ENCODE measurements around the gene UST.

The UST gene

DNA sequence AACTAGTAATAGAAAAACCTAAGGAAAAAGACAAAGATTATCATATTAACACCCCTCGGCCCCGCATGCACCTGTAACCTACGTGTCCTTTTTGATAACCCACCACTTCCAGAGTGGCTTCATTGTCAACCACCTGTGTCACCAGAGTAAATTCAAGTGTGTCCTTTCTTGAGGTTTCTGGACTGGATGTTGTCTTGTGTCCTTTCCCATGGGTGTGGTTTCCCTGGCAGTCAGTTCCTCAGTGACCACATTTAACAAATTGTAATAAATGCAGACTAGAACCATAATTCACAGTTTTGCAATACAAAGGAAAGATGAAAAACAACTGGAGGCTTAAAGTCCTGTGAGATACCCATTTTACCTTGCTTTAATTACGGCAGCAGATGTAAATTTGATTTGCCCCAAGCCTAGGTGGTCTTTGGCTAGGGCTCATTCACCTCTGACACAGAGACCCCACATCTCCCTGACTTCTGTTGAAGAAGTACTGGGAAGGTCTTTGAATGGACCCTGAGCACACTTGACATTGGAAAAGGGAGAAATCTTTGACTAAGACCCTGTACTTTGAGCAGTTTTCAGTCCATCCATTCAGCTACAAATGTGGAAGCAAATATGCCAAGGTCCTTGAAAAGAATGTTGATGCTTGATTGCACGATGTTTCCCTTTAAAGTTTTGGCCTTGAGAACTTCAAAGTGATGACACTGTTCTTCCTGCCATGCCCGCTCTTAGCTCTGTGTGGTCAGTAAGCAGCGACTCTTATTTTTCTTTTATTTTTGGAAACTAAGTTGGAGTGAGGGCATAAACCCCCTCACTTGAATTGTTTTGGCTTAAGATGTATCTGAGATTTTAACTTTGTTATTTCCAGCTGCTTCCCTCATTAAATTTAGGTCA is 232.4 kb downstream of the UST start:
- no peak overlapping the region for H3K27ac ChIP-seq (ENCODE audit: low read length)
- no peak for DNase-seq (ENCODE audit: low read depth, low spot score)
- no CpG with 5 or more reads among the region's 7 CpGs for WGBS (ENCODE audit: insufficient coverage, insufficient read length)
- no peaks in the 10 kb centered on the region for H3K27me3 ChIP-seq (ENCODE audit: control insufficient read depth, insufficient read depth, low read length)
- no peaks in the 10 kb centered on the region; the same call in 1 of the 2 replicates for H3K36me3 ChIP-seq (ENCODE audit: control insufficient read depth, insufficient read depth, low read length)
- peaks cover 2% of the 10 kb centered on the region; the same call in 1 of the 2 replicates for H3K4me1 ChIP-seq (ENCODE audit: control insufficient read depth, insufficient read depth, low read length)
- no peaks in the 10 kb centered on the region for H3K9me3 ChIP-seq (ENCODE audit: control insufficient read depth, insufficient read depth, low read length)
- H3K4me3 ChIP-seq (ENCODE audit: low read length): no peak overlapping the region

DNA sequence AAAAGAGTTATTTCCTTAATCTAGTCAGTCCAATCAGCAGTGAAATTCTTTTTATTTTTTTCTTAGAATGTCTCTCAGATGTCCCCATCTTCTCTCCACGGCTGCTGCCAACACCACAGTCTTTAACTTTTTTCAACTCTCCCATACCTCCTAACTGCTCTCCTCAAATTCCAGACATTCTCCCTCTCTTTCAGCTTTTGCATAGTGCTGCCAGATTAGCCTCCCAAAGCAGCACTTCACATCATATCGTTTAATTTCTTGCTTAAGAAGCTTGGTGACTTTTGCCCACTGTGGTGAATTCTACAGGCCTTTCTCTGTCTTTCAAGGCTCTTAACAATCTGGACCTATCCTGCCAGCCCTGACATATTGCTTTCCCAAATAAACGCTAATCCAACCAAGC is 233.4 kb downstream of the UST start:
- WGBS (ENCODE audit: insufficient coverage, insufficient read length): no CpG with 5 or more reads among the region's 3 CpGs
- Histone ChIP-seq H3K36me3 (ENCODE audit: control insufficient read depth, insufficient read depth, low read length) (no peaks in the 10 kb centered on the region; the same call in 1 of the 2 replicates), H3K27me3 (ENCODE audit: control insufficient read depth, insufficient read depth, low read length) (no peaks in the 10 kb centered on the region), H3K4me3 (ENCODE audit: low read length) (no peak overlapping the region), H3K4me1 (ENCODE audit: control insufficient read depth, insufficient read depth, low read length) (peaks cover 2% of the 10 kb centered on the region; the same call in 1 of the 2 replicates), H3K27ac (ENCODE audit: low read length) (no peak overlapping the region), H3K9me3 (ENCODE audit: control insufficient read depth, insufficient read depth, low read length) (no peaks in the 10 kb centered on the region)
- no peak for DNase-seq (ENCODE audit: low read depth, low spot score)

DNA sequence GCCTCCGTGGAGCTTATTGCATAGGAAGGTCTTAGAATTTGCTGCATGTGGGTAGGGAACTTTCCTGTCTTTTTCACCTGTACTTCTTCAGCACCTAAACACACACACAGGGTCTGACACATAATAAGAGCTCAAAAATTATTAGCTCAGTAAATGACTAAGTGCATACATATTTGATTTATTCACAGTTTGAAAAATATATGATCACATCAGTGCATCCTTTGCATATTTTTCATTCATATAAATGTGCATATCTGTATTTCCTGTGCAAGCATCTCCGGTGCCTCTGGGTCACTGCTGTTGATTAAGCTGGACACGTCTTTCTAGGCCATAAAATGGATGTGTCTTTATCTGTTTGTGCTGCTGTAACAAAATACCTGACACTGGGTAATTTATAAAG is 234.7 kb downstream of the UST start:
- DNase-seq (ENCODE audit: low read depth, low spot score): no peak
- H3K4me1 ChIP-seq (ENCODE audit: control insufficient read depth, insufficient read depth, low read length): peaks cover 3% of the 10 kb centered on the region; the same call in 1 of the 2 replicates
- no peaks in the 10 kb centered on the region for H3K27me3 ChIP-seq (ENCODE audit: control insufficient read depth, insufficient read depth, low read length)
- no CpG with 5 or more reads among the region's 3 CpGs for WGBS (ENCODE audit: insufficient coverage, insufficient read length)
- no peak overlapping the region for H3K27ac ChIP-seq (ENCODE audit: low read length)
- no peaks in the 10 kb centered on the region for H3K9me3 ChIP-seq (ENCODE audit: control insufficient read depth, insufficient read depth, low read length)
- no peak overlapping the region for H3K4me3 ChIP-seq (ENCODE audit: low read length)
- H3K36me3 ChIP-seq (ENCODE audit: control insufficient read depth, insufficient read depth, low read length): no peaks in the 10 kb centered on the region; the same call in 1 of the 2 replicates

DNA sequence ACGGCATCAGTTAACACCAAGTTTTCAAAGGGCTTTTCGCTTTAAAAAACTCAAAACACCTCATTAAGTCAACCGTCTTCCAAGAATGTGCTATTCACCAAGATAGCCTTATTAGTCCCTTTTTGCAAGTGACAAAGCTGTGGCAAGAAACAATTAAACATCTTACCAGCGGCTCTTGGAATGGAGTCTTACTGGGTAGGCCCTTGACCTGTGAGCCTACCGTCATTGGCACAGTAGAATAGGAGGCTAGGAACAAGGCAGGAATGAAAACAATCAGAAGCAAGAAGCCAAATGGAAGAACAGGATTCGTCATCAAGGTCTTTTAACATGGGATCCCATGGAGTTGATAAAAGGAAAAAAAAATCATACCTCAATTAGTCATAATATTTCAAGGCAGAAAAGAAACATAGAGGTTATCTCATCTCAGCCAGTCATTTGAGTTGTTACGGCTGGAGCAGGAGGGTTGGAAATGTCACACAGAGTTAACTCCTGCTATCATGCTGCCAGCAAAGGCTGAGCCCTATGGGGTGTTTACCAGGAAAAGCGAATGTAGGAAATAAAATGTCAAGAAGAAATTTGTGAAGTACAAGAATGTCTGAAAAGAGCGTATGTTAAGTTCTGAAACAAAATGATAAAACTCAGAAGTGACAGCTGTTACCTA is 236.4 kb downstream of the UST start:
- DNase-seq (ENCODE audit: low read depth, low spot score): no peak
- Histone ChIP-seq H3K4me3 (ENCODE audit: low read length) (no peak overlapping the region), H3K9me3 (ENCODE audit: control insufficient read depth, insufficient read depth, low read length) (no peaks in the 10 kb centered on the region), H3K27me3 (ENCODE audit: control insufficient read depth, insufficient read depth, low read length) (no peaks in the 10 kb centered on the region), H3K27ac (ENCODE audit: low read length) (no peak overlapping the region), H3K36me3 (ENCODE audit: control insufficient read depth, insufficient read depth, low read length) (no peaks in the 10 kb centered on the region; the same call in 1 of the 2 replicates), H3K4me1 (ENCODE audit: control insufficient read depth, insufficient read depth, low read length) (peaks cover 4% of the 10 kb centered on the region; the same call in 1 of the 2 replicates)
- no CpG with 5 or more reads among the region's 9 CpGs for WGBS (ENCODE audit: insufficient coverage, insufficient read length)

DNA sequence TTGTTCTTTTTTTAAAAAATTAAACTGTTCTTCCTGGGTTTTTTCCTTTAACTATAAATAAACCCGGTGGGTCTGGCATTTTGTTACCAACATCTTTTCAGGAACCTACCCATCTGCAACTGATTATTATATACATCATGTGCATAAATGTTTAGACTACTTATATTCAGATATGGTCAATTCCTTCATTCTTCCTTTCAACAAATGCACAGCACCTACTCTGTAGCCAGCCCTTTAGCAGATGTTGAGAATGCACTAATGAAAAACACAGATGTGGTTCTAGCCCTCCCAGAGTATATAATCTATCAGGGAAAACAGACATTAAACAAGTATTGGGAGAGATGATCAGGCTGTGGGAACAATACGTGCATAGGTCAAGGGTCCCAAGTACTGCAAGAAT is 237.1 kb downstream of the UST start:
- H3K4me3 ChIP-seq (ENCODE audit: low read length): no peak overlapping the region
- H3K36me3 ChIP-seq (ENCODE audit: control insufficient read depth, insufficient read depth, low read length): no peaks in the 10 kb centered on the region; the same call in 1 of the 2 replicates
- H3K27ac ChIP-seq (ENCODE audit: low read length): no peak overlapping the region
- no peaks in the 10 kb centered on the region for H3K27me3 ChIP-seq (ENCODE audit: control insufficient read depth, insufficient read depth, low read length)
- peaks cover 8% of the 10 kb centered on the region for H3K4me1 ChIP-seq (ENCODE audit: control insufficient read depth, insufficient read depth, low read length)
- no CpG with 5 or more reads among the region's 2 CpGs for WGBS (ENCODE audit: insufficient coverage, insufficient read length)
- DNase-seq (ENCODE audit: low read depth, low spot score): no peak
- no peaks in the 10 kb centered on the region for H3K9me3 ChIP-seq (ENCODE audit: control insufficient read depth, insufficient read depth, low read length)

DNA sequence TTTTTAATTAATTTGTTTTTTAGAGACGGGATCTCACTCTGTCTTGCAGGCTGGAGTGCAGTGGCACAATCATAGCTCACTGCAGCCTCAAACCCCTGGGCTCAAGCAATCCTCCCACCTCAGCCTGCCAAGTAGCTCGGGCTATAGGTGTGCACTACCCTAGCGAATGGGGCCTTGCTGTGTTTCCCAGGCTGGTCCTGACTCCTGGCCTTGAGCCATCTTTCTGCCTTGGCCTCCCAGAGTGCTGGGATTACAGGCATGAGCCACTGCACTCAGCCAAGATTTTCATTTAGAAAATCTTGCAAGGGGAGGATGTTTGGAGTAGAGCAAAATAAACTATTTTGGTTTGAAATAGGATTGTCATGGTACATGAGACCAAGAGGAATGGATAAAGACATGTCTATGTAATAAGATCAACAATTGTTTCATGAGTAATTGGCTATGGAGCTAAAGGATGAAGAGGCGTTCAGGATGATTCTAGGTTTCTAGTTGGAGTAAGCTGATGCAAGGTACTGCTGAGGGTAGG is 237.8 kb downstream of the UST start:
- Histone ChIP-seq H3K27ac (ENCODE audit: low read length) (no peak overlapping the region), H3K4me1 (ENCODE audit: control insufficient read depth, insufficient read depth, low read length) (peaks cover 8% of the 10 kb centered on the region), H3K4me3 (ENCODE audit: low read length) (no peak overlapping the region), H3K36me3 (ENCODE audit: control insufficient read depth, insufficient read depth, low read length) (no peaks in the 10 kb centered on the region; the same call in 1 of the 2 replicates), H3K9me3 (ENCODE audit: control insufficient read depth, insufficient read depth, low read length) (no peaks in the 10 kb centered on the region), H3K27me3 (ENCODE audit: control insufficient read depth, insufficient read depth, low read length) (no peaks in the 10 kb centered on the region)
- DNase-seq (ENCODE audit: low read depth, low spot score): no peak
- no CpG with 5 or more reads among the region's 4 CpGs for WGBS (ENCODE audit: insufficient coverage, insufficient read length)

DNA sequence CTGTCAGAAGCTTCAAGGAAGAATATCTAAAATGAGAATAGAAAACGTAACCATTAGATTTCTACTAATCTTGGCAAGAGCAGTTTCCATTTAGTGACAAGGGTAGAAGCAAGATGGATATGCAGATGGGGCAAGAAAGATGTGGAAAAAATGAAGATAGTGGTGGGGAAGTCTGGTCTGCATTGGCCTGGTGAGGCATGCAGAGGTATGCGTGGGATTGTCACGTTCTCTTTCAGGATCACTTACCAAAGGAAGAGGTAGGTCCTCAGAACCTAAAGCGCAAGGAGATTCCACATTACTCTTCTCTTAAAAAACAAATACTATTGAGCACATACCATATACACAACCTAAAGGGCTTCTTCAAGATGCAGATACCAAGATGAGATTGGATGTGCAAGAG is 238.7 kb downstream of the UST start:
- Histone ChIP-seq H3K27ac (ENCODE audit: low read length) (no peak overlapping the region), H3K27me3 (ENCODE audit: control insufficient read depth, insufficient read depth, low read length) (no peaks in the 10 kb centered on the region), H3K9me3 (ENCODE audit: control insufficient read depth, insufficient read depth, low read length) (no peaks in the 10 kb centered on the region), H3K4me3 (ENCODE audit: low read length) (no peak overlapping the region), H3K4me1 (ENCODE audit: control insufficient read depth, insufficient read depth, low read length) (peaks cover 7% of the 10 kb centered on the region), H3K36me3 (ENCODE audit: control insufficient read depth, insufficient read depth, low read length) (no peaks in the 10 kb centered on the region; the same call in 1 of the 2 replicates)
- no peak for DNase-seq (ENCODE audit: low read depth, low spot score)
- WGBS (ENCODE audit: insufficient coverage, insufficient read length): no CpG with 5 or more reads among the region's 4 CpGs

DNA sequence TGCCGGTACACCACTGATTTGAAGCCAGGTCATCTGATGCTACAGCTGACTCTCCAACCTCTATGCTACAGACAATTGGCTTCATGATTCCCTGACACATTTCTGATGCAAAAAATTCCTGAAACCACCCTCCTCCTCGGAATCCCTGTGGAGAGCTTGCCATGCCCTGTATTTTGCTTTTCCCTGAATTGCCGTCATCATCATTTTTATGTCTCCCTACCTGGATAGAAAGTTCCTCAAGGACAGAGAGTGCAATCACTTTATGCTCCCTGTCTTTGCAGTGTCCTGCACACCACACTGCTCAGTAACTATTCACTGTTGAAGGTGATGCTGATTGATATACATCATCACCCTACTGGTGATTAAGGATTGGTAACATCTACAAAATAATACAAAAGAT is 239.8 kb downstream of the UST start:
- no peaks in the 10 kb centered on the region for H3K27me3 ChIP-seq (ENCODE audit: control insufficient read depth, insufficient read depth, low read length)
- no peak overlapping the region for H3K4me3 ChIP-seq (ENCODE audit: low read length)
- H3K4me1 ChIP-seq (ENCODE audit: control insufficient read depth, insufficient read depth, low read length): peaks cover 7% of the 10 kb centered on the region
- no CpG with 5 or more reads among the region's 3 CpGs for WGBS (ENCODE audit: insufficient coverage, insufficient read length)
- H3K9me3 ChIP-seq (ENCODE audit: control insufficient read depth, insufficient read depth, low read length): no peaks in the 10 kb centered on the region
- H3K27ac ChIP-seq (ENCODE audit: low read length): no peak overlapping the region
- no peaks in the 10 kb centered on the region; the same call in 1 of the 2 replicates for H3K36me3 ChIP-seq (ENCODE audit: control insufficient read depth, insufficient read depth, low read length)
- no peak for DNase-seq (ENCODE audit: low read depth, low spot score)

DNA sequence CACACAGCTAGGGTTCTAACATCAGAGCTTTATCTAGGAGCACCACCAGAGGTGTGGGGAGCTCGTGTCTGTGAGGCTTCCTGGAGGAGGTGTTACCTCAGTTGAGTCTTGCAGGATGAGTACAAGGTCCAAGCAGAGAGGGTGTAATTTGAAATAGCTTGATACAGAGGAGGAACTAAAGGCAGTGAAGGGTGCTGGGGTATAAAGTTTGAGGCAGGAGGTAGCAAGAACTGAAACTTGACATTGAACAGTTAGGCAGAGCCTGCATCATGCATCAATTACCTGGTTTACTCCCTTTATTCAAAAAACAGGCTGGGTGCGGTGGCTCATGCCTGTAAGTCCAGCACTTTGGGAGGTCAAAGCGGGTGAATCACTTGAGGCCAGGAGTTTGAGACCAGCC is 241.2 kb downstream of the UST start:
- DNase-seq (ENCODE audit: low read depth, low spot score): no peak
- H3K4me1 ChIP-seq (ENCODE audit: control insufficient read depth, insufficient read depth, low read length): peaks cover 7% of the 10 kb centered on the region
- no peaks in the 10 kb centered on the region for H3K9me3 ChIP-seq (ENCODE audit: control insufficient read depth, insufficient read depth, low read length)
- no peak overlapping the region for H3K27ac ChIP-seq (ENCODE audit: low read length)
- WGBS (ENCODE audit: insufficient coverage, insufficient read length): no CpG with 5 or more reads among the region's 3 CpGs
- no peaks in the 10 kb centered on the region; the same call in 1 of the 2 replicates for H3K36me3 ChIP-seq (ENCODE audit: control insufficient read depth, insufficient read depth, low read length)
- H3K27me3 ChIP-seq (ENCODE audit: control insufficient read depth, insufficient read depth, low read length): no peaks in the 10 kb centered on the region
- no peak overlapping the region for H3K4me3 ChIP-seq (ENCODE audit: low read length)

DNA sequence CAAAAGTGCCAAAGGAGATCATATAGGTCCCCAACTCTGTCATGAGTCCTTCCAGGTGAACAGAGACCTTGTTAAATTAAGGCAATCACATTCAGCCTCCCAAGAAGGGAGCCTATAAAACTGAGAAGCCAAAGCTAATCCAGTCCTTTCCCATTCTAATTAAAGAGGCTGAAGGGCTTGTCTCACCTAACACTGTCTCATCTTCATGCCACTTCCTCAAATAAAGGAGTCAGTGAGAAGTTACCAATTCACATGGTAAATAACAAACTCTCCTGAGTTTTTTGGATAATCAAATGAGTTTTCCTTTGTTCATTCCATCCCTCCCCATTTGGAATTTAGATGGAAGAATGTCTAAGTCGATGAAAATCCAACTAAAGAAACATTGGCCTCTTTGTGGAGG is 242.8 kb downstream of the UST start:
- Histone ChIP-seq H3K27ac (ENCODE audit: low read length) (no peak overlapping the region), H3K9me3 (ENCODE audit: control insufficient read depth, insufficient read depth, low read length) (no peaks in the 10 kb centered on the region), H3K4me3 (ENCODE audit: low read length) (no peak overlapping the region), H3K27me3 (ENCODE audit: control insufficient read depth, insufficient read depth, low read length) (no peaks in the 10 kb centered on the region), H3K36me3 (ENCODE audit: control insufficient read depth, insufficient read depth, low read length) (no peaks in the 10 kb centered on the region; the same call in 1 of the 2 replicates), H3K4me1 (ENCODE audit: control insufficient read depth, insufficient read depth, low read length) (peaks cover 7% of the 10 kb centered on the region)
- no CpG with 5 or more reads among the region's 1 CpG for WGBS (ENCODE audit: insufficient coverage, insufficient read length)
- no peak for DNase-seq (ENCODE audit: low read depth, low spot score)

Measured in iPS DF 6.9 (cell line).